Measurements from ENCODE around the gene HYAL3.
A peak's percentile ranks its signal among the peaks of the same experiment; 100 is the strongest.
"Not testable (repeated sequence)": the region's sequence is repeated elsewhere in the genome, so short reads cannot be mapped to it uniquely, and the experiment has no call there.

Gene HYAL3

DNA sequence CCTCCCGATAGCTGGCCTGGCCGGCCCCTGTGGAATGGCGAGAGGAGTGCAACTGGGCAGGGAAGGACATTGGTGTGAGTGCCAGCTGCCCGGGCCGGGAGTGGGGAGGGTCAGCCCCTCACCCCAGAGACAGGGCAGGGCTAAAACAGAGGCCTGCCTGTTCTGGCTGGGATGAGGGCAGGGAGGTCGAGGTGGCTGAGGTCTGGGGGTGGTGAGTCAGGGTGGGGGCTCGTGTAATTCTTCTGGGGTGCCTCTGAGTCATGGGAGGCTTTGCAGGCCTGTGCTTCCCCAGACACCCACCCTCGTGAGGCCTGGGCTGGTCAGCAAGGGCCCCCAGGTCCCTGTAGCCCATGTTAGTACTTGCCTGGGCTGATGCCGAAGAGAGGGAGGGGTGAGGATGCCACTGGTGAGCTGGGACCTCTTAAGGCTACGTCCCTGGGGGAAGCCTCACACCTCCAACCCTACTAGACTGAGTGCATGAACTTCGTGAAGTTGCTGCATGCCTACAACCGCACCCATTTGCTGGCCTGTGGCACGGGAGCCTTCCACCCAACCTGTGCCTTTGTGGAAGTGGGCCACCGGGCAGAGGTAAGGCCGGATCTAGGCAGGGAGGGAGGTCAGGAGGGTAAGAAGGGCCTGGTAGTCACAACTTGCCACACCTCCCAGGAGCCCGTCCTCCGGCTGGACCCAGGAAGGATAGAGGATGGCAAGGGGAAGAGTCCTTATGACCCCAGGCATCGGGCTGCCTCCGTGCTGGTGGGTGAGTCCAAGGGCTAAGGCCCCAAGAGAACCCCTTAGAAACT, 28.6 kb downstream of the HYAL3 start:
- DNase-seq (ENCODE audit: low read depth): no peak

GRCh38 chr3:50269977-50270413, 29.2 kb downstream of the HYAL3 start:
- DNase-seq (ENCODE audit: low read depth): no peak

GRCh38 chr3:50269460-50269859, 29.7 kb downstream of the HYAL3 start:
- DNase-seq (ENCODE audit: low read depth): no peak

DNA sequence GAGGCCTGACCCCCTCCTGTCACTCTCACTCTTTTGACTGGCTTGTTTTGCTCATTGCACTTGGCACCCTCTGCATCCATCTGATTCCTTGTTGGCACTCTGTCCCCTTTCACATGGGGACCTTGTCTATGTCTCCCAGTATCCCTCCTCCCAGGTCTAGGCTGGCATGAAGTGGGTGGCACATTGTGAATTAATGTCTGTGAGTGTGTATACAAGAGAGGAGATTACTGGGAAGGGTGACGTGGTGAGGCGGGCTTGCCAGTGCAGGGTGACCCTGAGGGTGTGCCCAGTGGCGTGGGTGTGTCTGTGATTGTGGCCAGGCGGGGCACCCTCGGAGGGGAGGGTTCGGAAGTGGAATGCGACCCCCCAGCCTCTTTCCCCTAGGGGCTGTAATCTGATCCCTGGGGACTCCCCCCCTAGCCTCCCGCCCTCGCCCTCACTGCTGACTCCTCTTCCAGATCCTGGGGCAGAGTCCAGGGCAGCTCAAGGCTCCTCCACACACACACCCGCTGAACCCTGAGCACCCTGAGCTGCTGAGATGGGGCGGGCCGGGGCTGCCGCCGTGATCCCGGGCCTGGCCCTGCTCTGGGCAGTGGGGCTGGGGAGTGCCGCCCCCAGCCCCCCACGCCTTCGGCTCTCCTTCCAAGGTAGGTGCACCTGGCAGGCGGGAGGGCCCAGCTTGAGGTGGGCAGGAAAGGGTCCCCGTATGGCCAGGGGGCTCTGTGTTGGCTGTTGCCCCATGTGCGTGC, 30.3 kb downstream of the HYAL3 start, which contains the start of gene SEMA3B:
SEMA3B (plus strand) TSS at position 445 of the 749 bp plus-strand sequence; CDS start at position 539, 94 bp downstream.
- DNase-seq (ENCODE audit: low read depth): no peak

DNA sequence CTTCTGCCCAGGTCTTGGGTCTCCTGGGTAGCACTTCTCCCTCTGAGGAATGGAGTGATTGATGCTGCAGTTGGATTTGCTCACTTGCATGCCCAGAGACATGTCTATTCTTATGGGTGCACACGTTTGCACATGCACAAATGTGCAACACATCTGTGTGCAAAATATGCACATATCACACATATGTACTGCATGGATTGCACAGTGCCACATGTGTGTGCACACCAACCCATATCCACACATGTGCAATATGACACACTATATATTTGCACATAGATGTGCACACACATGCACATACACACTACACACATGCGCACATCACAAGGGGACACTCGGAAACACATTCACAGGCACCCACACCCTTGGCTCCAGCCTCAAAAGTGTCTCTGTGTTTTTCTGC, 30.9 kb downstream of the HYAL3 start:
- no peak for DNase-seq (ENCODE audit: low read depth)

DNA sequence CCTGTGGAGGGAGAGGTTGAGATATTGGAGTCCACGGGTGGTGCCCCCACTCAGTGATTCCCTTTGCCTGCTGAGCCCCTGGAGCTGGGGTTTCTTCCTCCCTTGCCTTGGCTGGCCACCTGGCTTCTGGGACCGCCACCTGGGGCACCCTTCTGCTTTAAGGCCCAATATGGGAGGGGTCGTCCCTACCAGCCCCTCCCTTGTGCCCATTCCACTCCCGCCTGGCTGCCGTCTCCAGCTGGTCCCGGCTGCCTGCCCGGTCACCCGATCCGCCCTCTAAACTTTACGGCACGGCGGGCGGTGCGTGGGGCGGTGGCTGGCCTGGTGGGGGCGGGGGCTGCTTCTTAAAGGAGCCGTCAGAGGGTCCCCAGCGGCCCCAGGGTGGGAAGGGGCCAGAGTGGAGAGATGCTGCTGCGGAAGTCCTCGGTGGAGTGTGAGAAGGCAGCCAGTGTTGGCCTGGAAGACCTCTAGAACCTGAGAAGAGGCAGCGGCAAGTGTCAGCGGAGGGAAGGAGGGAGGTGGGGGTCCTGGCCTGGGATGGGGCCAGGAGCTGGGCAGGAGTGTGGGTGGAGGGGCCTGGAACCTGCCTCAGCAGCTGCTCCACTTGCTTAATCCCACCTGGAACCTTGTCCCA, 31.8 kb downstream of the HYAL3 start:
- no peak for DNase-seq (ENCODE audit: low read depth)

DNA sequence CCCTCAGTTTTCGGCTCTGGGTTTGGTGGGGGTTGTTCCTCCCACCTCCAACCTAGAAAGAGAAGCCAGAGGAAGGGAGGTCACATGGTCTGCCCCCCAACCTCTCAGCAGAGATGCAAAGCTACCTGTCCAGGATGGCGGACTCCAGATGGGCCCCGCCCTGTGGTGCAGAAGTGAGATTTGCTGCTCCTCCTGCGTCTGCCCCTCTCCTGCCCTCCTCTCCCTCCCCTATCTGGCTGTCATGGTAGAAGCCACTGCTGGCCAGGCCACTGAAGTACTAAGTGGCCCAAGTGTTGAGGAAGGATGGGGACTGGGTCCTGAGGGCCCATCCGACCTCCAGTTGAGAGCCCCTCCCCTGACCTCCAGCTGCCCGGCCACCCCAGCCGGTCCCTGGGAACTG, 32.4 kb downstream of the HYAL3 start:
- no peak for DNase-seq (ENCODE audit: low read depth)

DNA sequence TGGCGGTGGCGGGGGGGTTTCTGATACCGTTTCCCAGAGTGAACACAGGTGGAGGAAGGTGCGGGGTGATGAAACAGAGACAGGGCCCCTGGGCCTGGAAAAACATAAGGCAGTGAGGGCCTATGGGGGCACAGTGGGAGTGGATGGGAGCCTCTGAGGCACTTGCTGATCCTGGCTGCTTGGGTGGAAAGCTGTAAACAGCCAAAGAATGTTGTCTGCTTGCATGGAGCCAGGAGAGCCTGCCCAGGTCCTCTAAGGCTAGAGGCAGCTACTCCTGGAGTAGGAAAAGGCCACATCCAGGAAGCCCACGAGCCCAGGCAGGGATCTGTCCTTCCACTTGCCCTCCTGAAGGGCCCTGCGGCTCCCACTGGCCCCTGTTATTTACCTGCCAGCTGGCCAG, 33.2 kb downstream of the HYAL3 start:
- no peak for DNase-seq (ENCODE audit: low read depth)

DNA sequence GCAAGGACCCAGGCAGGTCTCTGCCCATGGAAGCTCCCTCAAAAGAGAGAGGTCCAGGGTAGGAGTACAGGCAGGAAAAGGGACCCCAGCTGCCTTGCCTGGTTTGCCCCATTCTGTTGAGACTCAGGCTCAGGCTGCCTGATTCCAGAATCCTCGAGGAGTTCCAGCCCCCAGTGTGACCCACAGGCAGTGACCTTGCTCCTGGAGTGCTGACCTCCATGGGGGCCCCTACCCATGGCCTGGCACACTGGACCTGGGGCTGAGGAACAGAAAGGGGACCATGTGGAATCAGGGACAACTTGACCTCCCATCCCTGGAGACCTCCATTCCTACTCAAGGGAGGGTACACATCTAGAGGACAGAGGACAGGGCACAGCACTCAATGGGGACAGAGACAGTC, 33.6 kb downstream of the HYAL3 start:
- no peak for DNase-seq (ENCODE audit: low read depth)

- DNase-seq (ENCODE audit: low read depth): no peak
These were observed 34.2 kb downstream of the HYAL3 start for GRCh38 chr3:50264964-50265485.

- no peak for DNase-seq (ENCODE audit: low read depth)
These were observed 34.7 kb downstream of the HYAL3 start for GRCh38 chr3:50264383-50264963.

DNA sequence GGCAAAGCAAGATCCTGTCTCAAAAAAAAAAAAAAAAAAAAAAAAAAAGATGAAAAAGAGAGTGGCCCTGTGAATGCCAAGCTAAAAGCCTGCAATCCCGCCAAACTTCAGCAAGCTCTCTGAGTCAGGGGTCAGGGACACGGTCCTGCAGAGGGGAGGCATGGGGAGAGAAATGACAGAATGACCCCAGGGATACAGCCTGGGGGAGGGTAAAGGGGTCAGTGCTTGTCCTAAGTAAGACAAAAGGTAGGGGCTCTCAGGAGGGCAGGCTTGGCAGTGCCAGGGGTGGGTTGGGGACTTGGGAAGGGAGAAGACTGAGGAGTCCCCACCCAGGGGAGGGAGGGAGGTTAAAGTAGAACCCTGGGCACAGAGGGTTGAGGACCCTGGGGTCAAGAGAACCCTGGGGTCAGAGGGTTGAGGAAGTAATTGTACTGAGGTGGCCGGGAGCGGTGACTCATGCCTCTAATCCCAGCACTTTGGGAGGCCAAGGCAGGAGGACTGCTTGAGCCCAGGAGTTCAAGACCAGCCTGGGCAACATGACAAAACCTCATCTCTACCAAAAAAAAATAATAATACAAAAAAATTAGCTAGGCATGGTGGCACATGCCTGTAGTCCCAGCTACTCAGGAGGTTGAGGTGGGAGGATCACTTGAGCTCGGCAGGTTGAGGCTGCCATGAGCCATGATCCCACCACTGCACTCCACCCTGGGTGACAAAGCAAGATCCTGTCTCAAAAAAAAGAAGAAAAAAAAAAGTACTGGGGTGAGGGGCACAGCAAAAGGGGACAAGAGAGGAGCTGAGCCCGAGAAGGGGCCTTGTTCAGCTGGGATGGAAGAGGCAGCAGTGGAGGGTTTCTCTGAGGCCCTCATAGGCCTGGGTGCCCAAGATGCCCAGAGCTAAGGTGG, 35.5 kb downstream of the HYAL3 start:
- DNase-seq (ENCODE audit: low read depth): no peak

GRCh38 chr3:50262778-50263177, 36.4 kb downstream of the HYAL3 start:
- DNase-seq (ENCODE audit: low read depth): no peak

DNA sequence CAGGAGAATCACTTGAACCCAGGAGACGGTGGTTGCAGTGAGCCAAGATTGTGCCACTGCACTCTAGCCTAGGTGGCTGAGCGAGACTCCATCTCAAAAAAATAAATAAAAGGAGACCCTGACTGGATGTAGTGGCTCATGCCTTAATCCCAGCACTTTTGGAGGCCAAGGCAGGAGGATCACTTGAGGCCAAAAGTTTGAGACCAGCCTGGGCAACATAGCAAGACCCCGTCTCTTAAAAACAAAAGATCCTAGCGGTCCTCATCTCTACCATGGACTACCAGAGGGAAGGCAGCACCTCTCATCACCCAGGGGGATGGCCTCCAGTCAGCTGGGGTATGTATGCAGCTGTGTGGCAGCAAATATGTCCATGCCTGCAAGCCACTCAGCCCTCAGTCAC, 37.0 kb downstream of the HYAL3 start:
- DNase-seq (ENCODE audit: low read depth): not testable (repeated sequence)

GRCh38 chr3:50261505-50261904, 37.7 kb downstream of the HYAL3 start:
- DNase-seq (ENCODE audit: low read depth): no peak

- DNase-seq (ENCODE audit: low read depth): no peak
These were observed 38.2 kb downstream of the HYAL3 start for GRCh38 chr3:50260942-50261441.

DNA sequence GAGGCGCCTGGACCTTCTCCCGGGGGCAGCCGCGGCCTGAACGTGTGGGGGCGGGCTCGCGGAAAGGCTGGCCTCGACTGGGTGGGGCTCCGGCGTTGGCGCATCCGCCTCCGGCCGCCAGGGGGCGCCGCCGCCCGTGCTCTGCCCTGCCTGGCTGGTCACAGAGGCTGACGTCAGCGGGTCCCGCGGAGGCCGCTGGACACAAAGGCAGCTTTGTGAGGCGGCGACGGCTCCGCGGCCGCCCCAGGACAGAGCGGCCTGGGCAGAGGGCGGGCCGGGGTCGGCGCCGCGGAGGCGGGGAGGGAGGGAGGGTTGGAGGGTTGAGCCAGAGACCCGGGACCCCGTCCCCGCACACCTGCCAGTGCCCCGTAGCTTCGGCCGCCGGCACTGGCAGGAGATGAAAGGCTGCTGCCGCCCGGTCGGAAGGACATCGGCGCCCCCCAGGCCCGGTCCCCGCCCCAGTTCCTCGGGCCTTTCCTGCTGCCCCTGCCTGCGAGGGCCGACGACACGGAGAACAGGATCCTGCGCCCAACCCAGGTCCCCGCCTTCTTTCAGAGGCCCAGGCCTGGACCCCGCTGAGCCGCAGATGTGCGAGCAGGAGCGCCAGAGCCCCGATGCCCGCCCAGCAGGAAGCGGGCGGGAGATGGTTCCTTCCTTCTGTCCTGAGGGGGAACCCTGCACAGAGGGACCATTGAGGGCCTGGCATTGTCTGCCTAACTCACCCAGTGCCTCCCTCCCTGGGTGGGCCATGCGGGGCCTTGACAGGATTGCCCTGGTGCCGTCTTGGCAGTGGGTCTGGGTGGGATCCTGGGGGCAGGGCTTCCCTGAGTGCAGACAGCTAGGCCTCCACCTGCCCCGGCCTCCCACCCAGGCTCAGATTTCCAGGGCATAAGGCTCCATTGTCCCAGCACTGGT, 38.9 kb downstream of the HYAL3 start:
- peak; percentile 77 for DNase-seq (ENCODE audit: low read depth)

DNA sequence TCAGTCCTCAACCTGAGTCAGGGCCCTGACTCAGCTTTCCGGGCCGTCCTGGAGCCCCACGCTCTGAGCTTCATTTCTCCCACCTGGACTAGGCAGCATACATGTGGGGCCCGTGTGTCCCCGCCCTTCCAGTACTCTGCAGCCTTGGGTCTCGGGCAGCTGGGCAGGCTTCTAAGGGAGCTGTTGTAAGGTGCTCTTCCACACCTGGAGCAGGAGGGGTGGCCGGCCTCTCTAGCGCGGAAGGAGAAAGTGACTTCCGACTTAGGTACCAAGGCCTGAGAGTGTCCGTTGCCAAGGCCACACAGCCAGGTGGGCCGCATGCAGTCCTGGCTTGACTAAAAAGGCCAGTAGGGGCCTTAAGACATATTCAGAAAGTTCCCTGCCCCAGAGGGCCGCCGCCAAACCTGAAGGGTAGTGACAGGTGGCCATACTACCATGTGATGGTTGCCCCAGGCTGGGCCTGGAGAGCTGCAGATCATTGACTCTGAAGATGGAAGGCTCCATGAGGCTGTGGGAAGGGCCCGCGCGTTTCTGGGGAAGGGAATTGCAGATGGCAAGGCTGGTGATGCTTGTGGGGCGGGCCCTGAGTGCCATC, 39.7 kb downstream of the HYAL3 start:
- DNase-seq (ENCODE audit: low read depth): no peak

GRCh38 chr3:50258979-50259378, 40.2 kb downstream of the HYAL3 start:
- no peak for DNase-seq (ENCODE audit: low read depth)

Data from activated T-helper 9 cell treated with anti-CD3 and anti-CD28 coated beads, Interleukin-2, amount 50 U/mL, for 16 hours (primary cell).